ENCODE data around the gene NCBP3. TPM values are rescaled to one million over a fixed set of nuclear protein-coding genes. Genes with fewer than 3 reads are reported as not detected.

NCBP3 gene
- total and polyA plus RNA-seq, 2 of the 8 experiments (the other 6 are each of a cell fraction or from before 2014, with no cell fraction given) = 19.6 to 46.1 TPM

DNA sequence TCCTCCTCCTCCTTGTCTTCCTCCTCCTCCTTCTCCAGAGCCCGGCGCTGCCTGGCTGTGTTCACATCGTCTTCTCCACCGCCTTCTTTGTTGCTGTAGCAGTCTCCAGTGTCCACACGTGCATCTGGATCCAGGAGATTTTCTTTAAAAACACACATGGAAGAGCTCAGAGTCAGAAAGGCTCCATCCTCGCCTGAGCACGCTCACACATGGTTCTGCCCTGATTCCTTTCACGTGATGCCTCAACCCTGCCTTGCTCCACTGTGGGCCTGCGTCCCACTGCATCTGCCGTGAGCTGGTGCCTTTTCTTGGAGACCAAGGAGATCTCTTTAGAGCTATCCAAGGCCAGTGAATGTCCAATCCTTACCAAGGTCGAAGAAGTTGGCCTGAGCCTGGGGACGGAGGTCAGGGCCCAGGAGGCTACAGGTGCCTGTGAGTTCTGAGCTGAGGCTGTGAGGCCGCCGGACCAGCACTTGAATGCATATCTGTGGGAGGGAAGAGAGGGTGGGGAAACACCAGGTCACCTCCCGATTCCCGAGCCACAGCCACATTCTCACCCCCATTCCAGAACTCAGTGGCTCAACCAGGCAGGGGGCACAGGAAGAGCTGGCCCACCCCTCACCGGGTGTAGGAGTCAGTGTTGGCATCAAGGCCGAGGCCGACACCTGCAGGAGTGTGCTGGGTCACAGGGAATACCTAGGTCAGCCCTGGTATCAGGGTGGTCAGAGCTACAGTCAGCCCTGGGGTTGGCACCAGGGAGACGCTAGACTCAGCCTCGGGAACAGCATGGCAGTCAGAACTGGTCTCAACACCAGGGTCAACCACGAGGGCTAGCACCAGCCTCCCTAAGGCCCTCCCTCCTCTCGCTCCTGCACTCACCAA lies 84.8 kb downstream of the NCBP3 start:
- H3K27ac ChIP-seq (ENCODE audit: low read depth, low read length) = no peak overlapping the region
- no peak overlapping the region for H3K18ac ChIP-seq (ENCODE audit: extremely low read depth, low read length)
- H3K36me3 ChIP-seq (ENCODE audit: control insufficient read depth in 2 of 4, insufficient read depth in 4 of 4, low read length in 3 of 4) = no peaks in the 10 kb centered on the region
- POLR2A ChIA-PET (ENCODE audit: partially characterized antibody) = interaction anchor here (0.7 to 1.3 kb wide), 2 partner anchors 10 kb away, joined by 3 read pairs; no protein-coding TSS in a partner anchor
- DNase-seq (ENCODE audit: low read depth in 1 of 2, low spot score in 2 of 2) (no peak), FAIRE-seq (no peak)
- WGBS, 2 experiments (ENCODE audit: extremely low coverage in 1 of 2, insufficient coverage in 1 of 2, insufficient read length in 1 of 2, insufficient replicate concordance in 2 of 2, low coverage in 1 of 2, low lambda C conversion rate in 2 of 2, missing lambda C conversion rate in 1 of 2) = 92% methylated on average over 23 of the region's 23 CpGs; no CpG with 5 or more reads in 1 of the 2 experiments
- H2AFZ ChIP-seq (ENCODE audit: low read length) = no peak overlapping the region
- H3K56ac ChIP-seq (replicated peaks; ENCODE audit: insufficient read length, low read depth, low read length) = no peak overlapping the region
- no peak overlapping the region for H2BK20ac ChIP-seq (ENCODE audit: low read length)
- no peak overlapping the region for H3K23ac ChIP-seq (ENCODE audit: insufficient read length)
- H3K23me2 ChIP-seq (ENCODE audit: low read depth, low read length) = no peaks in the 10 kb centered on the region
- no peaks in the 10 kb centered on the region for H3K4me1 ChIP-seq (replicated peaks in 1 of 4; ENCODE audit: control insufficient read depth in 3 of 4, insufficient read depth in 4 of 4, low read length in 3 of 4)
- no peak overlapping the region for H2BK120ac ChIP-seq (replicated peaks; ENCODE audit: low read depth, low read length)
- no peak overlapping the region for H3K9ac ChIP-seq (replicated peaks in 1 of 4; ENCODE audit: extremely low read depth in 1 of 4, low read depth in 3 of 4, low read length in 3 of 4)
- H3K14ac ChIP-seq (ENCODE audit: insufficient read length) = no peak overlapping the region
- no peak overlapping the region for H2AK5ac ChIP-seq (ENCODE audit: low read depth, low read length)
- no peaks in the 10 kb centered on the region for H3K79me1 ChIP-seq (ENCODE audit: low read depth, low read length)
- no peak overlapping the region for H3K4ac ChIP-seq (replicated peaks; ENCODE audit: insufficient read length, low read depth, low read length)
- H2BK15ac ChIP-seq (ENCODE audit: low read length) = no peak overlapping the region
- H3K79me2 ChIP-seq (ENCODE audit: control insufficient read depth in 1 of 2, insufficient read depth in 2 of 2, low read length in 2 of 2) = no peaks in the 10 kb centered on the region
- no peak overlapping the region for H2BK12ac ChIP-seq (ENCODE audit: low read depth, low read length)
- H3K9me3 ChIP-seq (ENCODE audit: insufficient read depth in 2 of 2, low read depth in 1 of 2, low read length in 1 of 2) = peaks cover 0 to 3% of the 10 kb centered on the region in 2 experiments; a peak in 1 of 4 replicates
- no peaks in the 10 kb centered on the region for H4K20me1 ChIP-seq (replicated peaks in 1 of 2; ENCODE audit: control insufficient read depth in 1 of 2, insufficient read depth in 2 of 2, low read length in 2 of 2)
- H3K4me3 ChIP-seq (ENCODE audit: extremely low read depth in 1 of 4, insufficient read depth in 2 of 4, low read depth in 3 of 4, low read length in 4 of 4) = no peak overlapping the region
- H3K4me2 ChIP-seq (ENCODE audit: insufficient read depth in 1 of 2, low read depth in 2 of 2, low read length in 2 of 2) = no peak overlapping the region
- no peak overlapping the region for H4K91ac ChIP-seq (replicated peaks; ENCODE audit: insufficient read length, low read length)
- H4K5ac ChIP-seq (ENCODE audit: insufficient read length, low read depth, low read length) = no peak overlapping the region
- H2BK5ac ChIP-seq (ENCODE audit: low read depth, low read length) = no peak overlapping the region
- CTCF ChIA-PET (ENCODE audit: partially characterized antibody) = interaction anchor here (1.1 to 3.5 kb wide), 6 partner anchors 11 to 156 kb away, joined by 3 to 14 read pairs (median 4); no protein-coding TSS in a partner anchor
- H4K8ac ChIP-seq (ENCODE audit: extremely low read depth, insufficient read depth, low read length) = no peak overlapping the region
- no peaks in the 10 kb centered on the region for H3K27me3 ChIP-seq (replicated peaks in 1 of 4; ENCODE audit: control insufficient read depth in 3 of 4, extremely low read depth in 1 of 4, insufficient read depth in 3 of 4, low read length in 3 of 4)
- TF ChIP-seq POLR2AphosphoS5 (IDR thresholded peaks at IDR 0.05; ENCODE audit: low read depth, low read length) = no peak
- TF ChIP-seq RBBP5 (IDR thresholded peaks at IDR 0.05; ENCODE audit: borderline replicate concordance, low read depth, low read length) = no peak
- TF ChIP-seq POU5F1 (IDR thresholded peaks at IDR 0.05; ENCODE audit: low read depth, low read length) = no peak
- no peak for TF ChIP-seq RFX5 (IDR thresholded peaks at IDR 0.05; ENCODE audit: borderline replicate concordance, low read depth, low read length)
- TF ChIP-seq MAFK (IDR thresholded peaks at IDR 0.05; ENCODE audit: low read depth, low read length) = no peak
- no peak for TF ChIP-seq EZH2 (IDR thresholded peaks at IDR 0.05; ENCODE audit: low read depth, low read length, severe bottlenecking)
- TF ChIP-seq ZNF274 (IDR thresholded peaks at IDR 0.05; ENCODE audit: borderline replicate concordance, extremely low read depth, low read length) = no peak
- TF ChIP-seq BCL11A (IDR thresholded peaks at IDR 0.05; ENCODE audit: low read depth in 2 of 2, low read length in 2 of 2) = no peak
- no peak for TF ChIP-seq NRF1 (IDR thresholded peaks at IDR 0.05; ENCODE audit: low read depth, low read length)
- TF ChIP-seq TCF12 (IDR thresholded peaks at IDR 0.05; ENCODE audit: low read depth, low read length) = no peak
